M059J (cell line): ENCODE measurements around the gene PRR29. TPM values are rescaled to one million over a fixed set of nuclear protein-coding genes. Genes with fewer than 3 reads are reported as not detected.

Experiments
- DNase-seq: peaks from one replicate; pipeline ENCODE4 v3.0.0-alpha.2; 2012; ENCODE audit warnings: low read depth
- total RNA-seq: library from RNA; depleted of rRNA; stranded (reverse); fragments of >200 nt; shearing (Covaris generic); gene quantifications from 2 replicates; pipeline ENCODE4 v1.2.3, GENCODE V29; 2014; rRNA removed

PRR29 gene
- 0.05 TPM in 1 of 2 replicates, not detected in the other for total RNA-seq

GRCh38 chr17:63998050-63998720 lies at the start of gene PRR29:
TSS of gene PRR29 (plus strand) at chr17:63998351. CDS start at chr17:63998365, 14 bp downstream.
- peak; percentile 66 for DNase-seq

DNA sequence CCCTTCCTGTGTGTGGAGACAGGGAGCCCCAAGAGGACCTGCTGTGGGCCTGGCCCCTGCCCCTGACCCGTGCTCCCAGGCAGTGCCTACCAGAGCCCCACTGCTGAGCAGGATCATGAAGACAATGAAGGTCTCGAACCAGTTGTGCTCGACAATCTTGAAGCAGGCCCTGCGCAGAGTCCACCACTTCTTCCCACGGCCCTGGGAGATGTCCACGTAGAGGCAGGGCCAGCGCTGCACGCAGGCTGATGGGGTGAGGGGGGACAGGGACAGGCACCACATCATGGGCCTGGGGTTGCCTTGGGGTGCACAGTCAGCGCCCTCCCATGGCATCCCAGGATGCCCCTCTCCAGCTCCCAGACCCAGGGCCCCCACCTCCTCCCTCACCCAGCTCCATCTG lies 49.6 kb upstream of the PRR29 start:
- no peak for DNase-seq

DNA sequence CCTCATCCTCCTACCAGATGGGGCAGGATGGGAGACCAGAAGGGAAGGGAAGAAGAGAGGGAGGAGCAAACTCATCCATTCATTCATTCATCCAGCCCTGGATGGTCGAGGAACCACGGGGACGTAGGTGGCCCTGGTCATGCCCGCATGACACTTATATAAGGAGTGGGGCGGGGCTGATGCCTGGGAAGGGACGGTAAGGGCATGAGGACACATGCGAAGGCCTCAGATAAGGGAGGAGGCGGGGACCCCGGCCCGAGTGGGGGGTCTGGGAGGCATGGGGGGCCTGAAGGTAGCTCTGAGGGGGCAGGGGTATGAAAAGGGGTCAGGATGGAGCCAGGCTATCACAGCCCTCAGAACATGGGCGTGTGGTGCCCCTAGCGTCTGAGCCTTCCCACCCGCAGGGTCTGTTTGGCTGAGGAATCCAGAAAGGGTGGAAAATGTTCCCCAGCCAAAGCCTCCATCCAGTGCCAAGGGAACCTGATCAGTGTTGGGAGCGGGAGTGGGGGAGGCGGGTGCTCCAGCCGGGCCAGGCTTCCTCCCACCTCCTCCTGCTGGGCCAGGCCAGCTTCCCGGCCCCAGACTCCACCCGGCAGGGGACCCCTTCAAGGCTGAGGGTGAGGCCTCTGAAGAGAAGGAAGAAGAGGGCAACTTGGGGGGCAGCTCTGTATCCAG lies 48.4 kb upstream of the PRR29 start:
- DNase-seq: no peak

GRCh38 chr17:63950940-63951907 lies 46.9 kb upstream of the PRR29 start:
- peak; percentile 16 for DNase-seq

DNA sequence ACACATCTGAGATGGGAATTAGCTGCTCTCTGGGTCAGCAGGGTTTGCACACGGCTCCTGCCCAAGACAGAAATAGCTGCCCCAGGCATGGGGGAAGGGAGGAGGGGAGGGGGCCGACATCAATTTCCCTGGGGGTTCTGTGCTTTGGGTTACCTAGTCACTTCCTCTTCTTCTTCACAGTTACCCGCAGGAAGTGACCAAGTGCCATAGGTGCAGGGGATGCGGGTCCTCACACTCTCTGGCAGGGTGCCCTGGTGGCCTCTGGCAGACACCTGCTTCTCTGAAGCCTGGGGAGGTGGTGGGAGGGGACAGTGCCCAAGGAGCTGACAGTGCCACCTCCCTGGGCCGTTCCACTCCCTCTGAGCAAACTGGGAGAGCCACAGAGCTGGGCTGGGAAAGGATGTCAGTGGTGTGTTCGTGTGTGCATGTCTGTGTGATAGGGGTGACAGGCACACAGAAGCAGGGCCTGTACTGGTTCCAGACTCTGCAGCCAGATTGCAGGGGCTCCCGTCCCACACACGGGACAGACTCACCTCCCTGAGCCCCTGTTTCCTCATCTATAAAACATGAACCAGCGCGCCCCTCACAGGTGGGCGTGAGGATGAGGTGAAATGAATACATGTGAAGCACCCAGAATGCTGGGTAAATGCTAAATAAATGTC lies 43.6 kb upstream of the PRR29 start:
- no peak for DNase-seq

- no peak for DNase-seq
These were observed 42.9 kb upstream of the PRR29 start for GRCh38 chr17:63955232-63955631.

DNA sequence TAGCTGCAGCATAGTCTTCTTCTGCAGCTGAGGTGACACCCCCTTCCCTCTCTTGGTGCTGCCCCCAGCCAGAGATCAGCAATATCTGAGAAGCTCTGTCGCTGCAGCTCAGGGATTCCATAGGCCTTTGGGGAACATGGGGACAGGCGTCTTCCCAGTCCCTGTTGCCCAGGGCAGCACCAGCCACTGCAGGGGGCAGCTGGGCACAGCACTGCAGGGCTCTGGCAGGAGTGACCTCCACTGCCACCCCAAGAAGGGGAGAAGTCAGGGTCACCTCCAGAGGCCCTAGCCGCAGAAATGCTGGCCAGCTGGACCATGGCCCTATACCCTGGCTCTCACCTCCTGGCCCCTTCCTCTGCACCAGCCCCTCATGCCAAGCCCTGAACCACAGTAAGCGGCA lies 42.4 kb upstream of the PRR29 start:
- DNase-seq: no peak

DNA sequence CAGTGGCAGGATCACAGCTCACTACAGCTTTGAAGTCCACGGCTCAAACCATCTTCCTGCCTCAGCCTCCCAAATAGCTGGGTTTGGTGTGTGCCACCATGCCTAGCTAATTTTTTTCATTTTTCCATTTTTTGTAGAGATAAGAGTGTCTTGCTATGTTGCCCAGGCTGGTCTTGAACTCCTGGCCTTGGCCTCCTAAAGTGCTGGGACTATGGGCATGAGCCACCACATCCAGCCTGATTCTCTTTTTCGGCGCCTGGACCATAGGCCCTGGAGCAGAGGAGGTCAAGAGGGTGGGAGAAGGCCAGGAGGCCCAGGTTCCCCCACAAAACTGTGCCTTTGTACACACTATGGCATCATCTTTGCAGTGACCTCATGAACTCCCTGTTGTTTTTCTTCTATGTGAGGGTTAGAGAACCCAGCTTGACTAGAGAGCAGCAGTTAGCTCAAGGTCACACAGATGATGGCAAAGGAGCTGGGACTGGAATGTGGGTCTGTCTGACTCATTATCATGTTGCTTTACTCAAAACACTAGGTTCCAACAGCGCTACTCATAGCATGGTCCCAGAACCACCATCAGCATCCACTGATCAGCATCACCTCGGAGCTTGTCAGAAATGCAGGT lies 41.7 kb upstream of the PRR29 start:
- peak; percentile 48 for DNase-seq

GRCh38 chr17:63960006-63960405 lies 38.1 kb upstream of the PRR29 start:
- no peak for DNase-seq

DNA sequence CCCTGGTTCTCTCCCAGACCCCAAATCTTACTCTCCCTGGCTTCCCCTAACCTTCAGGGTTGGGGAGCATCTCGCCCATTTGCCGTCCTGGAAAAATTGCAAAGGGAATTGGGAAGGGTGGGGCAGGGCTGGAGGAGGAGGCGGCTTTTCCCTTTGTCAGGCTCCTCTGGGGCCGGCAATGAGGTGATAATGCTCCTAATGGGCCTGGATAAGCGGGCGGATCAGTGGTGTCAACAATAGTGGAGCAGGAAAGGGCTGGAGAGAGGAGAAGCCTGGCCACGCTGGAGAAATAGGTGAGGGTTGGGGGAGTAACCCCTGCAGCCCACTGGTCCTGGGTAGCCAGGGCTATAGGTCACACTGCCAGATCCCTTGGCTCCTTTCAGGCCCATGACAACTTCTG lies 37.7 kb upstream of the PRR29 start:
- no peak for DNase-seq

- peak; percentile 18 for DNase-seq
These were observed 36.6 kb upstream of the PRR29 start for GRCh38 chr17:63961355-63962212.

GRCh38 chr17:63962298-63962744 lies 35.8 kb upstream of the PRR29 start:
- DNase-seq: no peak

GRCh38 chr17:63963123-63963522 lies 35.0 kb upstream of the PRR29 start:
- no peak for DNase-seq

GRCh38 chr17:63966646-63967264 lies 31.4 kb upstream of the PRR29 start:
- DNase-seq: no peak

- peak; percentile 15 for DNase-seq
These were observed 30.2 kb upstream of the PRR29 start for GRCh38 chr17:63967953-63968352.

- no peak for DNase-seq
These were observed 28.9 kb upstream of the PRR29 start for GRCh38 chr17:63969278-63969677.

DNA sequence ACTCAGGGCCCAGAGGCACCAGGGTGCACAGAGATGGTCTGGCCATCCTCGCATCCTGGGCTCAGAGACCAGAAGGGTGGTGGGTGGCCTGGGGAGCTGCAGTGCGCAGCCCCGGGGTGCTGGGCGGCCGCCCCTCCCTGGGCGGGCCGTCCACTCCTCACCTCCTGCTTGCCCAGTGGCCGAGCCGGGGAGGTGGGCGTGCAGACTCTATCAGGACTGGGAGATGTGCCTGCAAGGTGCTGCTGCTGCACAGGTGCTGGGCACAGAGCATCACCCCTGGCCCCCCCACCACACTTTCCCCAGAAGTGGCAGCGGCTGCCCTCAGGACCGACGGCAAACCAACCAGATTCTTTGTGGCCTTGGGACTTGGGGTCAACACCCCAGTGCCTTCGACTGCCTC lies 25.4 kb upstream of the PRR29 start, which contains the start of gene SCN4A:
Gene SCN4A, minus strand, starts transcription at position 123 of the 400 bp plus-strand sequence. Its CDS starts 77 bp downstream, at position 46.
- no peak for DNase-seq

- DNase-seq: no peak
These were observed 24.9 kb upstream of the PRR29 start for GRCh38 chr17:63973247-63973646.

DNA sequence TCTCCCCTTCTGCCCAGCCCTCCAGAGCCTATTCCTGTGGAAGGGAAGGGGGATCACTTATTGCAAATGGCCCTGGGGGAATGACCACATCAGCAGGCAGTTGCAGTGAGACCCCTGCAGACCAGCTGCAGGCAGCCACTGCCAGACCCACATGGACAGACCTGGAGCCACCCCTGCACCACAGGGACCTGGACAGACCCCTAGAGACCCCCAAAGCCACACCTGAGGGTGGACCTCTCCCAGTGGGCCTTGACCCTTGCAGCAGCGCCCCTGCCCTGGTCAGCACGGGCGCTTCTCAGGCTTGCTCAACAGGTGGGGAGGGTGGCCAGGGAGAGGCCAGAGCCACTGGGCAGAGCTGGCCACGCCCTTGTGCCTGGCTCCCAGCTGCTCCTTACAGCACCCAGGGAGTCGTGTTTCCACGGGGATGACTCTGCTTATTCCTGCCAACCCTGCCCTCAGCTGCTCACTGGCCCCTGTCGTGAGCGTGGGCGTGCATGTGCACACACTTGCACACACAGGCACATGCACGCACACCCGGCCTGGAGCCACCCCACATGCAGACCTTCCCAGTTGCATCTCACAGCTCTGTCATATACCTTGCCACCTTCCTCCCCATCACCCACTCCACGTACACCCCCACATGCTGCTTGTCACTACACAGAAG lies 24.1 kb upstream of the PRR29 start:
- DNase-seq: peak; percentile 44
